GM12873 (cell line): ENCODE measurements around the gene PABPN1.

ENCODE experiments used
- TF ChIP-seq, protein P1 (sequence below): IDR thresholded peaks from 2 replicates; pipeline ENCODE4 v1.5.1; 2012; ENCODE audit warnings: low read depth, mild to moderate bottlenecking, moderate library complexity, low read length, control low read depth; ENCODE audit not compliant: insufficient read depth; ENCODE audit errors: missing control alignments

The PABPN1 gene

DNA sequence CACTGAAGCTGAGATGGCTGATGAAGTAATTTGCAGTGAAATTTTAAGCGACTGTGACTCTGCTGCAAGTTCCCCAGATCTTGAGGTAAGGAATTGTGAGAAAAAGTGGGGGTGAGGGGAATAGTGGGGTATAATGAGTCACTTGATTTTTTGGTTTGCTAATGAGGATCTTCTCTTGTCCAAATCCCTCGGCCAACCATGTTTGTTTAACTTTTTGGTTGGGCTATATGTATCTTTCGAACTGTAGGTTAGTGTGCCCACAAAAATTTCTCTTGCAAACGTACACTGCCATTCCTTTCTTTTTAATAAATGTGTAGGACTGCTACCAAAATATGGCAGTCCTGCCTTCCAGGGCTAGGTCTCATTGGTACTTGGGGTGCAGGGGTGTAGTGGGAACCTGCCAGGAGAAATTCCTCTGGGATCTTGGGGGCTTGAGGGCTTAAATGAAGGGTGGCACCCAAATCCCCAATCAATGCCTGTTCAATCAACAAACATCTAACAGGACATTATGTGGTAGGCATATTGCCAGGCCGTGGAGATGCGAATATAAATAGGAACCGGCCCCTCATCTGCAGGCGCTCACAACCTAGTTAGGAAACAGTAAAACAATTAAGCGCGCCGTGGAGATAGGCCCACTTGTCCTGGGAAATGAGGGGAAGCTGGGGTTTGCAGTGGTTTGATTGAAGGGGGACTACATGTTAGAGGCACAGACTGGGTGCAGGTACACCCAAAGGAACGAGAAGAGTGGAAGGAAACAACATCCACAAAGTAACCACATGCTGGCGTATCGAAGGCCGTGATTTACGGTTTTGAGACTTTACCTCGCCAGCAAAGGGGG lies 1.3 kb upstream of the PABPN1 start:
- TF ChIP-seq, protein P1, sequence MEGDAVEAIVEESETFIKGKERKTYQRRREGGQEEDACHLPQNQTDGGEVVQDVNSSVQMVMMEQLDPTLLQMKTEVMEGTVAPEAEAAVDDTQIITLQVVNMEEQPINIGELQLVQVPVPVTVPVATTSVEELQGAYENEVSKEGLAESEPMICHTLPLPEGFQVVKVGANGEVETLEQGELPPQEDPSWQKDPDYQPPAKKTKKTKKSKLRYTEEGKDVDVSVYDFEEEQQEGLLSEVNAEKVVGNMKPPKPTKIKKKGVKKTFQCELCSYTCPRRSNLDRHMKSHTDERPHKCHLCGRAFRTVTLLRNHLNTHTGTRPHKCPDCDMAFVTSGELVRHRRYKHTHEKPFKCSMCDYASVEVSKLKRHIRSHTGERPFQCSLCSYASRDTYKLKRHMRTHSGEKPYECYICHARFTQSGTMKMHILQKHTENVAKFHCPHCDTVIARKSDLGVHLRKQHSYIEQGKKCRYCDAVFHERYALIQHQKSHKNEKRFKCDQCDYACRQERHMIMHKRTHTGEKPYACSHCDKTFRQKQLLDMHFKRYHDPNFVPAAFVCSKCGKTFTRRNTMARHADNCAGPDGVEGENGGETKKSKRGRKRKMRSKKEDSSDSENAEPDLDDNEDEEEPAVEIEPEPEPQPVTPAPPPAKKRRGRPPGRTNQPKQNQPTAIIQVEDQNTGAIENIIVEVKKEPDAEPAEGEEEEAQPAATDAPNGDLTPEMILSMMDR, result no peak

DNA sequence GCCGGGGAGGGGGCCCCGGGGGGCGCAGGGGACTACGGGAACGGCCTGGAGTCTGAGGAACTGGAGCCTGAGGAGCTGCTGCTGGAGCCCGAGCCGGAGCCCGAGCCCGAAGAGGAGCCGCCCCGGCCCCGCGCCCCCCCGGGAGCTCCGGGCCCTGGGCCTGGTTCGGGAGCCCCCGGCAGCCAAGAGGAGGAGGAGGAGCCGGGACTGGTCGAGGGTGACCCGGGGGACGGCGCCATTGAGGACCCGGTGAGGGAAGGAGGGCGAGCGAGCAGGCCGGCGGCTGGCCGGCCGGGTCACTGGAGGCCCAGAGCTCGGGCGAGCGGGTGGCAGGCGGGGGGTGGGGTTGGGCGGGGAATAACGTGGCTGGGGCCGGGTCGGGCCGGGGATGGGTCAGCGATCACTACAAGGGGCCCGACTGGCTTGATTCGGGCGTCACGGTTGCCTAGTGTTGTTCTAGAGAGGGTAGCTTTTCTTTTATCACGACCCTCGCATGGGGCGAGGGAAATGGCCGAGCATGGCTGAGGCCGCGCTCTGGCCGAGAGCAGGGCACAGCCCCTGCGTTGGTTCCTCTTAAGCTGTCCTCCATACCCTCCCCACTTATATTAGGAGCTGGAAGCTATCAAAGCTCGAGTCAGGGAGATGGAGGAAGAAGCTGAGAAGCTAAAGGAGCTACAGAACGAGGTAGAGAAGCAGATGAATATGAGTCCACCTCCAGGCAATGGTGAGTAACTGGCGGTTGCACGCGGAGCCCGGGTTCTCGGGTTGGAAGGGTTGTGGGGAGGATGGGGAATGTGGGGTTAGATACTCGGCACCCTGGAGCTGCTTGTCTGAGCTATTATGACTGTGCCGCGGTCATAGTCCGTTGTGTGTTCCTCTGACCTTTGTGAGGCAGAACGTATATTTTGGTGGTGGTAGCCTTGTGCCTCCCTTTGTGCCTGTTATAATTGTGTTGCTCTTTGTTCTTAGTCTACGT lies 603 bp downstream of the PABPN1 start:
- TF ChIP-seq, protein P1, result no peak

DNA sequence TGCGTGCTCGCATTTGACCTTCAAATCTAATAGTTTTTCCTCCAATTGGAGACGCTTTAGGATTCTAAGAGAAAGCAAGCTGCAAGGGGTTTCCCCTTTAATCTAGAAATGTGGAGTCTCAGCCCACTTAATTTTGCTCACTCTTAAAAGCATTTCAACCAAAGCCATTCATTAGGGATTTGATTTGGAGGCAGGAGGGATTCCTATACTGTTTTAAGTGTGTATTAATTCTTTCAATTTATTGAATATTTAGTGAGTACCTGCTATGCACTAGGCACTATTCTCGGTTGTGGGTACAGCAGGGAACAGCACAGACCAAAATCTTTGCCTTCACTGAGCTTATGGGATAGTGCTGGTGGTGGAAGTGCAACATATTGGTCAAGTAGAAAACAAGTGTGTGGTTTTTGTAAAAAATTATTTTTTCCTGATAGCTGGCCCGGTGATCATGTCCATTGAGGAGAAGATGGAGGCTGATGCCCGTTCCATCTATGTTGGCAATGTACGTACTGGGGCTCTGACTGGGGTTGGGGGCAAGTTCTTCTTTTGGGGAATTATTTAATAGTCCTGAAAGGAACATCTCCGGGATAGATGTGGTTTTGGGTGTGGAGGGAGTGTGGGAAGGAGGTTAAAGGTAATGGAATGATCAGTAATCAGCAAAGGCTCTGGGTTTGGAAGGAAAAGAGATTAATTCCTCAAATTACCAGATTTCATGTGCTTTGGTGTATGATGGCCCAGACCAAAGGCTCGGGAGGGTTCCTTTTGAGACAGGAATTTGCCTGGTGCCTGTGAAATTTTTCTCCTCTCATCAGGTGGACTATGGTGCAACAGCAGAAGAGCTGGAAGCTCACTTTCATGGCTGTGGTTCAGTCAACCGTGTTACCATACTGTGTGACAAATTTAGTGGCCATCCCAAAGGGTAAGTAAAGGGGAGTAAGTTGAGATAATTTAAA lies 1.6 kb downstream of the PABPN1 start:
- TF ChIP-seq, protein P1, result no peak

DNA sequence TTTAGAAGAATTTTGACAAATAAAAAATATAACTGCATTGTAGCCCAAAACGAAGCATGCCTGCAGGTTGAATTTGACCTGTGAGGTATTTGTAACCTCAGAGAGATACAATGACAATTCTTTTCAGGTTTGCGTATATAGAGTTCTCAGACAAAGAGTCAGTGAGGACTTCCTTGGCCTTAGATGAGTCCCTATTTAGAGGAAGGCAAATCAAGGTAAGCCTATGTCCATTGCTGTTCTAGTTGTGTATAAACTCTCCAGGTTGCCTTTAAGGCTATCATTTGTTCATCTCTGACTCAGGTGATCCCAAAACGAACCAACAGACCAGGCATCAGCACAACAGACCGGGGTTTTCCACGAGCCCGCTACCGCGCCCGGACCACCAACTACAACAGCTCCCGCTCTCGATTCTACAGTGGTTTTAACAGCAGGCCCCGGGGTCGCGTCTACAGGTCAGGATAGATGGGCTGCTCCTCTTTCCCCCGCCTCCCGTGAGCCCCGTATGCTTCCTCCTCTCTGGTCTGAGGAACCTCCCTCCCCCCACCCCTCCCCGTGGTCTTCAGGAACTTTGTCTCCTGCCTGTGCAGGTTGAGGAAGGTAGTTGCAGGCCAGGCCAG lies 2.7 kb downstream of the PABPN1 start:
- TF ChIP-seq, protein P1, result no peak

GRCh38 chr14:23324455-23324846 lies 3.2 kb downstream of the PABPN1 start:
- TF ChIP-seq, protein P1, result no peak

GRCh38 chr14:23324993-23325392 lies 3.7 kb downstream of the PABPN1 start:
- TF ChIP-seq, protein P1, result no peak
